Smooth muscle cell of trachea (primary cell): Measurements from ENCODE around the gene FUNDC2. TPM values are rescaled to one million over a fixed set of nuclear protein-coding genes. Genes with fewer than 3 reads are reported as not detected.

Experiments
- total RNA-seq: library from RNA; depleted of rRNA; stranded (reverse); fragments of >200 nt; gene quantifications from 2 replicates; pipeline ENCODE4 v1.2.1, GENCODE V29; 2014

The FUNDC2 gene
- 28.9 and 51.1 TPM in 2 replicates for total RNA-seq

GRCh38 chrX:155026727-155027508 lies at the start of gene FUNDC2:
Gene FUNDC2 (plus strand): TSS chrX:155026844. CDS start chrX:155026939, 95 bp downstream.

DNA sequence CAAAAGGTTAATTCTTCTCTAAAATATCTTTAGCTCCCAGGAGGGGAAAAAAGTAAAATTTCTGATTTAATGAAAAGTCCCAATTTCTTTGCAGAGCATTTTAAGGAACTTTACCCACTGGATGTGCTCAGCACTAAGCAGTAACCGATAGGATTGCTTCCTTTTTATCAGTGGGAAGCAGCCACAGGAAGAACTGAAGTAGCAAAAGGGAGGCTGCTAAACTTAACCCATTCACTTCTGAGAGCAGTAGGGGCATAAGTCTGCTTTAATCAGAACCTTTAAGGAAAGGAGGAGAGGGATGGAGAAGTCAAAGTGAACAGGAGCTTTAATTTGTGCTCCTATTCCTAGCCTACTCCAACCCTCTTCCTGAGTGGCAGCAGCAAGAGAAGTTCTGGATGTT lies 4.1 kb upstream of the FUNDC2 start, which contains the start of gene F8:
F8 (minus strand) TSS at position 139 of the 400 bp plus-strand sequence. CDS start 171 bp downstream, outside the sequence.

GRCh38 chrX:155070975-155071693 lies 44.5 kb downstream of the FUNDC2 start, which contains the start of the genes BRCC3, CMC4 and MTCP1:
Gene BRCC3 (plus strand): TSS chrX:155071508. CDS start chrX:155071528, 20 bp downstream.
Gene CMC4 (minus strand): TSS chrX:155071136. CDS start chrX:155064023, 7,113 bp downstream.
Gene MTCP1 (minus strand): TSS chrX:155071136. CDS start chrX:155066010, 5,126 bp downstream.

Other genes with a start within 250 kb of the FUNDC2 start
- gene MPP1, start 221.4 kb upstream of the FUNDC2 start, total RNA-seq: 38.7 and 49.1 TPM in 2 replicates
- gene SMIM9, start 192.2 kb upstream of the FUNDC2 start, total RNA-seq: not detected in 2 replicates
- 8.3 TPM in 1 of 2 replicates, not detected in the other for gene F8A1, start 140.5 kb upstream of the FUNDC2 start, total RNA-seq
- 5.5 and 9.4 TPM in 2 replicates for gene F8, start 4.1 kb upstream of the FUNDC2 start, total RNA-seq
- 11.2 and 11.6 TPM in 2 replicates for gene CMC4, start 44.3 kb downstream of the FUNDC2 start, total RNA-seq
- gene MTCP1, start 44.3 kb downstream of the FUNDC2 start, total RNA-seq: 4.0 and 9.5 TPM in 2 replicates
- gene BRCC3, start 44.7 kb downstream of the FUNDC2 start, total RNA-seq: 12.7 and 19.5 TPM in 2 replicates
- gene VBP1, start 189.6 kb downstream of the FUNDC2 start, total RNA-seq: 42.5 and 97.0 TPM in 2 replicates
- gene RAB39B, start 237.6 kb downstream of the FUNDC2 start, total RNA-seq: 1.3 and 1.7 TPM in 2 replicates